ENCODE measurements around the gene MIPOL1. TPM values are rescaled to one million over a fixed set of nuclear protein-coding genes. Genes with fewer than 3 reads are reported as not detected.

MIPOL1 gene
- total RNA-seq, 1 experiment from 2014 or later, result 15.4 TPM

DNA sequence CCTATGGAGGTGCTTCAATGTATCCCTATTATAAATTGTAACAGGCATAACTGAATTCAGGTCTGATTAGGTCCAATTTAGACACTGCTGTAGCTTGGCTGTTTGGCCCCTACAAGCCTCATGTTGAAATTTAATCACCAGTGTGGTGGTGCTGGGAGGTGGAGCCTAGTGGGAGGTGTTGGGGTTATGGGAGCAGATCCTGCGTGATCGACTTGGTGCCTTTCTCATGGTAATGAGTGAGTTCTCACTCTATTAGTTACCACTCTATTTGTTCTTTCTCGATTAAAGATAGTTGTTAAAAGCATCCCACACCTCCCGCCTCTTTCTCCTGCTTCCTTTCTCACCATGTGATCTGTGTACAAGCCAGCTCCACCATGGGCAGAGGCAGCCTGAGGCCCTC, 275.2 kb downstream of the MIPOL1 start:
- no peak for ATAC-seq
- H3K9me3 ChIP-seq (ENCODE audit: control insufficient read depth in 1 of 2, insufficient read depth in 1 of 2, low read depth in 1 of 2, low read length in 2 of 2), result no peaks in the 10 kb centered on the region
- H3K9me2 ChIP-seq (ENCODE audit: insufficient read depth), result no peaks in the 10 kb centered on the region
- H2AFZ ChIP-seq (ENCODE audit: low read depth, low read length, poor library complexity, severe bottlenecking), result no peak overlapping the region
- no peaks in the 10 kb centered on the region for H3K79me2 ChIP-seq (ENCODE audit: insufficient read depth, low read length)
- no peaks in the 10 kb centered on the region for H3K27me3 ChIP-seq (ENCODE audit: insufficient read depth, low read length)
- no peaks in the 10 kb centered on the region for H3K4me1 ChIP-seq (ENCODE audit: control insufficient read depth in 1 of 2, insufficient read depth in 2 of 2, low read length in 2 of 2)
- no TSS peak for BruUV-seq (replicated peaks)
- intact Hi-C loops (cut with micrococcal nuclease), result no loop called here
- RAD21 ChIA-PET (ENCODE audit: low non-redundant PET in 1 of 2, low total read pairs in 2 of 2, uncharacterized antibody in 2 of 2, unreplicated experiment in 2 of 2), result no interaction called here
- H3K36me3 ChIP-seq (ENCODE audit: control insufficient read depth in 1 of 2, insufficient read depth in 2 of 2, low read length in 2 of 2), result no peaks in the 10 kb centered on the region
- no peak for DNase-seq (ENCODE audit: low read depth, low spot score)
- H3K27ac ChIP-seq (ENCODE audit: low read depth, low read length), result no peak overlapping the region
- no peak overlapping the region for H3K4me3 ChIP-seq (replicated peaks in 1 of 2; ENCODE audit: low read depth in 1 of 2, low read length in 2 of 2)
- TF ChIP-seq RAD21 (IDR thresholded peaks at IDR 0.05; ENCODE audit: low read depth) (no peak), POLR2A (IDR thresholded peaks at IDR 0.05; ENCODE audit: borderline replicate concordance, extremely low read depth, insufficient read depth, insufficient read length) (no peak), ELF1 (IDR thresholded peaks at IDR 0.05; ENCODE audit: borderline replicate concordance, low read depth) (no peak), TCF7L2 (IDR thresholded peaks at IDR 0.05; ENCODE audit: borderline replicate concordance, extremely low read depth, insufficient read depth, insufficient read length) (no peak), YY1 (IDR thresholded peaks at IDR 0.05; ENCODE audit: extremely low read depth, insufficient replicate concordance, low read depth, low read length) (no peak), JUND (IDR thresholded peaks at IDR 0.05) (no peak), CBX3 (IDR thresholded peaks at IDR 0.05; ENCODE audit: low read depth) (no peak), CEBPB (IDR thresholded peaks at IDR 0.05; ENCODE audit: low read depth) (no peak), SRF (IDR thresholded peaks at IDR 0.05; ENCODE audit: low read depth) (no peak)
- TF ChIP-seq, protein P1, sequence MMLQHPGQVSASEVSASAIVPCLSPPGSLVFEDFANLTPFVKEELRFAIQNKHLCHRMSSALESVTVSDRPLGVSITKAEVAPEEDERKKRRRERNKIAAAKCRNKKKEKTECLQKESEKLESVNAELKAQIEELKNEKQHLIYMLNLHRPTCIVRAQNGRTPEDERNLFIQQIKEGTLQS (IDR thresholded peaks at IDR 0.05), result no peak
- TF ChIP-seq, protein P2, sequence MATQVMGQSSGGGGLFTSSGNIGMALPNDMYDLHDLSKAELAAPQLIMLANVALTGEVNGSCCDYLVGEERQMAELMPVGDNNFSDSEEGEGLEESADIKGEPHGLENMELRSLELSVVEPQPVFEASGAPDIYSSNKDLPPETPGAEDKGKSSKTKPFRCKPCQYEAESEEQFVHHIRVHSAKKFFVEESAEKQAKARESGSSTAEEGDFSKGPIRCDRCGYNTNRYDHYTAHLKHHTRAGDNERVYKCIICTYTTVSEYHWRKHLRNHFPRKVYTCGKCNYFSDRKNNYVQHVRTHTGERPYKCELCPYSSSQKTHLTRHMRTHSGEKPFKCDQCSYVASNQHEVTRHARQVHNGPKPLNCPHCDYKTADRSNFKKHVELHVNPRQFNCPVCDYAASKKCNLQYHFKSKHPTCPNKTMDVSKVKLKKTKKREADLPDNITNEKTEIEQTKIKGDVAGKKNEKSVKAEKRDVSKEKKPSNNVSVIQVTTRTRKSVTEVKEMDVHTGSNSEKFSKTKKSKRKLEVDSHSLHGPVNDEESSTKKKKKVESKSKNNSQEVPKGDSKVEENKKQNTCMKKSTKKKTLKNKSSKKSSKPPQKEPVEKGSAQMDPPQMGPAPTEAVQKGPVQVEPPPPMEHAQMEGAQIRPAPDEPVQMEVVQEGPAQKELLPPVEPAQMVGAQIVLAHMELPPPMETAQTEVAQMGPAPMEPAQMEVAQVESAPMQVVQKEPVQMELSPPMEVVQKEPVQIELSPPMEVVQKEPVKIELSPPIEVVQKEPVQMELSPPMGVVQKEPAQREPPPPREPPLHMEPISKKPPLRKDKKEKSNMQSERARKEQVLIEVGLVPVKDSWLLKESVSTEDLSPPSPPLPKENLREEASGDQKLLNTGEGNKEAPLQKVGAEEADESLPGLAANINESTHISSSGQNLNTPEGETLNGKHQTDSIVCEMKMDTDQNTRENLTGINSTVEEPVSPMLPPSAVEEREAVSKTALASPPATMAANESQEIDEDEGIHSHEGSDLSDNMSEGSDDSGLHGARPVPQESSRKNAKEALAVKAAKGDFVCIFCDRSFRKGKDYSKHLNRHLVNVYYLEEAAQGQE (IDR thresholded peaks at IDR 0.05; ENCODE audit: low read depth), result no peak
- no peaks in the 10 kb centered on the region for H4K20me1 ChIP-seq (ENCODE audit: insufficient read depth)
- POLR2A ChIA-PET, result no interaction called here
- H3K4me2 ChIP-seq (ENCODE audit: low read length), result no peak overlapping the region
- CTCF ChIA-PET, result no interaction called here
- H3K9ac ChIP-seq (ENCODE audit: low read length), result no peak overlapping the region

All from HCT116 (cell line).